Astrocyte of the hippocampus (primary cell): ENCODE data around the gene ADCY5.
"Not testable (repeated sequence)": the region's sequence is repeated elsewhere in the genome, so short reads cannot be mapped to it uniquely, and the experiment has no call there.

Experiments
- DNase-seq: peaks from one replicate; pipeline ENCODE4 v3.0.0; 2011; ENCODE audit warnings: low read depth, low spot score

The ADCY5 gene

GRCh38 chr3:123448536-123449101 lies at the start of gene ADCY5:
Gene ADCY5, minus strand, starts transcription at chr3:123449090. Its CDS starts 545 bp downstream, at chr3:123448545.
- peak; percentile 29 for DNase-seq

- DNase-seq, result no peak
Observed at GRCh38 chr3:123493912-123494311, 45.0 kb upstream of the ADCY5 start.

GRCh38 chr3:123491966-123492587 lies 43.2 kb upstream of the ADCY5 start:
- no peak for DNase-seq

GRCh38 chr3:123489400-123490004 lies 40.6 kb upstream of the ADCY5 start:
- DNase-seq, result peak; percentile 75

- no peak for DNase-seq
Observed at GRCh38 chr3:123488645-123489347, 39.9 kb upstream of the ADCY5 start.

- DNase-seq, result not testable (repeated sequence)
Observed at GRCh38 chr3:123487063-123487462, 38.2 kb upstream of the ADCY5 start.

- DNase-seq, result no peak
Observed at GRCh38 chr3:123486460-123486859, 37.6 kb upstream of the ADCY5 start.

- no peak for DNase-seq
Observed at GRCh38 chr3:123485551-123485950, 36.7 kb upstream of the ADCY5 start.

- DNase-seq, result no peak
Observed at GRCh38 chr3:123483146-123483545, 34.3 kb upstream of the ADCY5 start.

- no peak for DNase-seq
Observed at GRCh38 chr3:123481722-123482457, 33.0 kb upstream of the ADCY5 start.

GRCh38 chr3:123481071-123481470 lies 32.2 kb upstream of the ADCY5 start:
- DNase-seq, result no peak

GRCh38 chr3:123480428-123480827 lies 31.5 kb upstream of the ADCY5 start:
- no peak for DNase-seq

- DNase-seq, result no peak
Observed at GRCh38 chr3:123479891-123480290, 31.0 kb upstream of the ADCY5 start.

GRCh38 chr3:123478314-123478713 lies 29.4 kb upstream of the ADCY5 start:
- no peak for DNase-seq

GRCh38 chr3:123476967-123477750 lies 28.3 kb upstream of the ADCY5 start:
- DNase-seq, result no peak

GRCh38 chr3:123475786-123476185 lies 26.9 kb upstream of the ADCY5 start:
- no peak for DNase-seq

GRCh38 chr3:123471106-123471505 lies 22.2 kb upstream of the ADCY5 start:
- DNase-seq, result no peak

- no peak for DNase-seq
Observed at GRCh38 chr3:123469323-123469995, 20.6 kb upstream of the ADCY5 start.

GRCh38 chr3:123467046-123467445 lies 18.2 kb upstream of the ADCY5 start:
- no peak for DNase-seq

- DNase-seq, result no peak
Observed at GRCh38 chr3:123464211-123464610, 15.3 kb upstream of the ADCY5 start.

- DNase-seq, result no peak
Observed at GRCh38 chr3:123459862-123460261, 11.0 kb upstream of the ADCY5 start.
